Uterus (tissue), 2 donors: ENCODE results near the gene PLXND1.

ENCODE experiments used
- CTCF ChIP-seq, 4 experiments: fragments of 200-600 bp in 2 of 4; fragments of 450-650 bp in 2 of 4; sonication (generic) in 2 of 4; IDR thresholded peaks; one replicate each; pipeline ENCODE4 v1.5.1; 2016 to 2019; ENCODE audit warnings: antibody characterized with exemption in 4 of 4, mild to moderate bottlenecking in 2 of 4, moderate library complexity in 1 of 4
- POLR2A ChIP-seq, 2 donors: fragments of 450-650 bp; IDR thresholded peaks; one replicate each; pipeline ENCODE4 v1.6.1; 2016; ENCODE audit warnings: antibody characterized with exemption in 2 of 2, mild to moderate bottlenecking in 1 of 2, moderate library complexity in 1 of 2

DNA sequence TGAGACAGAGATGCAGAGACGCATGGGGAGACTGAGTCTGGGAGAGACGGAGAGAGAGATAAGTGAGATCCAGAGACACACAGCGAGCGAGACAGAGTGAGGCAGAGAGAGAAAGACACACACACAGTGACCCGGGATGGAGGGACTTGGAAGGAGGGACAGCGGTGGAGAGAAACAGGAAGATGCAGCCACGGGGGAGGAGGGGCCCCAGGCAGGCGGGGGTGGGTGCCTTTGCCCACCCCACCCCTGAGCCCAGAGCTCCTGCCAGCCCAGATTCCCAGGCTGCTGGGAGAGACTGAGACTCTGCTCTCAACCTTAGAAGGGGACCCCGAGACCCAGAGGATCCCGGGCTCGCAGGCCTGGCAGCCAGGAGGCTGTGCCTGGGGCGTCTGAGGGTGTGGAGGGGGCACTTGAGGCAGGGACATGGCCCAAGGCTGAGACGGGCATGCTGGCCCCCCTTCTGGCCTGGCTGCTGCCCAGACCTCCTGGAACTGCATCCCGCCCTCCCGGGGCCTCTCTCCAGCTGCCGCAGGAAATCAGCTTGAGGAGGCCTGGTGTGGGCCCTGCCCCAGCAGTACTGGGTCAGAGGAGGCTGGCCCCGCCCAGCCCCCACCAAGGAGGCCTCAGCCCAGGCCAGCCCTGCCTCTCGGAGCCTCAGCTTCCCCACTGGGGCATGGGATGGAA, 45.4 kb downstream of the PLXND1 start:
- TF ChIP-seq CTCF (IDR thresholded peaks at IDR 0.05) (peak in 1 of 4 experiments; percentile 10), POLR2A (IDR thresholded peaks at IDR 0.05) (no peak)
